Non-pigmented ciliary epithelial cell (primary cell): ENCODE measurements around the gene ACOXL.

Experiments used
- DNase-seq: peaks from one replicate; pipeline ENCODE4 v3.0.0-alpha.2; 2010; ENCODE audit warnings: low read depth

The ACOXL gene

GRCh38 chr2:111015283-111015995 is 283.1 kb downstream of the ACOXL start:
- no peak for DNase-seq

GRCh38 chr2:111017034-111017622 is 284.8 kb downstream of the ACOXL start:
- DNase-seq, result no peak

- DNase-seq, result no peak
Observed at GRCh38 chr2:111017909-111018308, 285.5 kb downstream of the ACOXL start.

- no peak for DNase-seq
Observed at GRCh38 chr2:111019381-111019780, 287.0 kb downstream of the ACOXL start.

GRCh38 chr2:111022633-111023032 is 290.3 kb downstream of the ACOXL start:
- no peak for DNase-seq

- DNase-seq, result no peak
Observed at GRCh38 chr2:111024496-111024895, 292.1 kb downstream of the ACOXL start.

GRCh38 chr2:111025288-111025687 is 292.9 kb downstream of the ACOXL start:
- no peak for DNase-seq

- no peak for DNase-seq
Observed at GRCh38 chr2:111028720-111029119, 296.3 kb downstream of the ACOXL start.

GRCh38 chr2:111029181-111029927 is 297.0 kb downstream of the ACOXL start:
- DNase-seq, result no peak

- no peak for DNase-seq
Observed at GRCh38 chr2:111030260-111030891, 298.0 kb downstream of the ACOXL start.

- no peak for DNase-seq
Observed at GRCh38 chr2:111030945-111031344, 298.6 kb downstream of the ACOXL start.

- no peak for DNase-seq
Observed at GRCh38 chr2:111031546-111032478, 299.4 kb downstream of the ACOXL start.

- DNase-seq, result no peak
Observed at GRCh38 chr2:111032721-111033429, 300.5 kb downstream of the ACOXL start.

GRCh38 chr2:111034146-111034545 is 301.8 kb downstream of the ACOXL start:
- no peak for DNase-seq

- DNase-seq, result no peak
Observed at GRCh38 chr2:111034606-111035005, 302.2 kb downstream of the ACOXL start.

GRCh38 chr2:111035830-111036441 is 303.6 kb downstream of the ACOXL start:
- DNase-seq, result no peak

- DNase-seq, result no peak
Observed at GRCh38 chr2:111037128-111037527, 304.8 kb downstream of the ACOXL start.

GRCh38 chr2:111039628-111040383 is 307.4 kb downstream of the ACOXL start:
- no peak for DNase-seq

GRCh38 chr2:111041398-111042202 is 309.2 kb downstream of the ACOXL start:
- DNase-seq, result no peak
